Motor neuron (in vitro differentiated cells): ENCODE measurements around the gene PABPN1L. TPM values are rescaled to one million over a fixed set of nuclear protein-coding genes. Genes with fewer than 3 reads are reported as not detected.
A peak's percentile ranks its signal among the peaks of the same experiment; 100 is the strongest.

Experiments used
- ATAC-seq, 8 experiments: fragments of 200-7000 bp; cut with Tn5 transposase; replicated peaks in 6 of 8; 2 replicates each; pipeline ENCODE4 v1.8.0; 2021; ENCODE audit warnings: mild to moderate bottlenecking in 8 of 8, moderate library complexity in 8 of 8
- H3K27ac ChIP-seq, 2 donors: fragments of 250-450 bp; sonication (Bioruptor Pico); 2 replicates each; pipeline ENCODE4 v1.9.0; 2021; ENCODE audit warnings: antibody characterized with exemption in 2 of 2, mild to moderate bottlenecking in 2 of 2, moderate library complexity in 1 of 2
- H3K4me1 ChIP-seq, 2 donors: fragments of 250-450 bp; sonication (Bioruptor Pico); replicated peaks in 1 of 2; 2 replicates each; pipeline ENCODE4 v1.6.1; 2021; ENCODE audit warnings: antibody characterized with exemption in 2 of 2, mild to moderate bottlenecking in 2 of 2, moderate library complexity in 1 of 2
- H3K4me3 ChIP-seq, 5 donors: fragments of 250-450 bp; sonication (Bioruptor Pico); 2 replicates each; pipeline ENCODE4 v1.9.0; 2021; ENCODE audit warnings: antibody characterized with exemption in 5 of 5, mild to moderate bottlenecking in 5 of 5, moderate library complexity in 4 of 5
- WGBS, 10 experiments: fragments of 450-650 bp; shearing (Covaris generic); methylation state at CpG; one replicate each; pipeline ENCODE4 v1.0.0; 2022; 5-methylcytosine and 5-hydroxymethylcytosine counted together
- in situ Hi-C, 9 experiments: fragments of 400-800 bp; cut with MboI; loops; one replicate each; pipeline ENCODE4 v1.15.0; 2021; ENCODE audit warnings: low sequenced_read_pairs in 9 of 9, low pct_unique_long_range_greater_than_20kb in 2 of 9; ENCODE audit not compliant: unreplicated experiment in 9 of 9
- total RNA-seq, 8 experiments: library from RNA; unstranded; fragments of 300-600 nt; gene quantifications; 2 replicates each; pipeline versions ENCODE4 v1.2.3 to v1.2.4, GENCODE V29; 2022

PABPN1L gene
- total RNA-seq, 8 experiments from 2014 or later = 0.14 to 0.80 (median 0.48) TPM; not detected in 4

GRCh38 chr16:88908307-88908706 lies 41.8 kb upstream of the PABPN1L start:
- Histone ChIP-seq H3K4me1 (peaks cover under 1 to 19% of the 10 kb centered on the region in 2 donors), H3K4me3 (no peak overlapping the region), H3K27ac (no peak overlapping the region)
- in situ Hi-C loops = no loop called here
- ATAC-seq = no peak
- 49 to 100% (median 82%) methylated on average over 1 to 5 of the region's 17 CpGs; no CpG with 5 or more reads in 2 of the 10 experiments for WGBS, 10 experiments

- WGBS, 10 experiments = no CpG with 5 or more reads among the region's 4 CpGs
- H3K27ac ChIP-seq = no peak overlapping the region
- in situ Hi-C loops = no loop called here
- peaks cover 3 to 22% of the 10 kb centered on the region in 2 donors for H3K4me1 ChIP-seq
- H3K4me3 ChIP-seq = no peak overlapping the region
- no peak for ATAC-seq
Observed at GRCh38 chr16:88907768-88908167, 41.3 kb upstream of the PABPN1L start.

GRCh38 chr16:88906535-88907105 lies 40.2 kb upstream of the PABPN1L start:
- Histone ChIP-seq H3K4me3 (no peak overlapping the region), H3K4me1 (peaks cover 13 to 34% of the 10 kb centered on the region in 2 donors), H3K27ac (no peak overlapping the region)
- 75 to 100% (median 87%) methylated on average over 1 to 4 of the region's 22 CpGs; no CpG with 5 or more reads in 4 of the 10 experiments for WGBS, 10 experiments
- in situ Hi-C loops = no loop called here
- no peak for ATAC-seq

- Histone ChIP-seq H3K27ac (no peak overlapping the region), H3K4me1 (peaks cover 14 to 29% of the 10 kb centered on the region in 2 donors), H3K4me3 (no peak overlapping the region)
- 20 to 100% (median 62%) methylated on average over 1 to 5 of the region's 16 CpGs; no CpG with 5 or more reads in 6 of the 10 experiments for WGBS, 10 experiments
- in situ Hi-C loops = no loop called here
- no peak for ATAC-seq
Observed at GRCh38 chr16:88906020-88906419, 39.6 kb upstream of the PABPN1L start.

- WGBS, 10 experiments = 17% methylated on average over 1 of the region's 13 CpGs; no CpG with 5 or more reads in 9 of the 10 experiments
- in situ Hi-C loops = no loop called here
- Histone ChIP-seq H3K4me3 (no peak overlapping the region), H3K27ac (no peak overlapping the region), H3K4me1 (peaks cover 14 to 25% of the 10 kb centered on the region in 2 donors)
- ATAC-seq = peak in 4 of 8 experiments; percentile 12 to 68 (median 18)
Observed at GRCh38 chr16:88905563-88905962, 39.1 kb upstream of the PABPN1L start.

GRCh38 chr16:88904676-88905365 lies 38.4 kb upstream of the PABPN1L start:
- in situ Hi-C loops = no loop called here
- no peak overlapping the region for H3K27ac ChIP-seq
- 42 to 100% (median 96%) methylated on average over 1 to 8 of the region's 21 CpGs; no CpG with 5 or more reads in 6 of the 10 experiments for WGBS, 10 experiments
- no peak overlapping the region for H3K4me3 ChIP-seq
- peak in 1 of 8 experiments; percentile 1 for ATAC-seq
- peaks cover 14 to 25% of the 10 kb centered on the region in 2 donors for H3K4me1 ChIP-seq

GRCh38 chr16:88903267-88903666 lies 36.8 kb upstream of the PABPN1L start:
- peaks cover 14 to 25% of the 10 kb centered on the region in 2 donors for H3K4me1 ChIP-seq
- in situ Hi-C loops = no loop called here
- no peak overlapping the region for H3K27ac ChIP-seq
- WGBS, 10 experiments = 60% methylated on average over 1 of the region's 14 CpGs; no CpG with 5 or more reads in 9 of the 10 experiments
- ATAC-seq = peak in 5 of 8 experiments; percentile 46 to 69 (median 54)
- no peak overlapping the region for H3K4me3 ChIP-seq

GRCh38 chr16:88902744-88903143 lies 36.3 kb upstream of the PABPN1L start:
- Histone ChIP-seq H3K4me1 (peaks cover 14 to 25% of the 10 kb centered on the region in 2 donors), H3K4me3 (no peak overlapping the region), H3K27ac (no peak overlapping the region)
- in situ Hi-C loops = no loop called here
- ATAC-seq = no peak
- WGBS, 10 experiments = 74 to 93% (median 92%) methylated on average over 3 to 4 of the region's 16 CpGs; no CpG with 5 or more reads in 7 of the 10 experiments

- in situ Hi-C loops = no loop called here
- 60 to 95% (median 73%) methylated on average over 2 to 14 of the region's 26 CpGs; no CpG with 5 or more reads in 6 of the 10 experiments for WGBS, 10 experiments
- peak in 2 of 8 experiments; percentile 10 to 15 for ATAC-seq
- Histone ChIP-seq H3K4me3 (no peak overlapping the region), H3K27ac (peak overlapping the region in 1 of 2 donors; percentile 41), H3K4me1 (peaks cover 14 to 25% of the 10 kb centered on the region in 2 donors)
Observed at GRCh38 chr16:88901718-88902337, 35.4 kb upstream of the PABPN1L start.

GRCh38 chr16:88900662-88901052 lies 34.2 kb upstream of the PABPN1L start:
- ATAC-seq = no peak
- no peak overlapping the region for H3K27ac ChIP-seq
- in situ Hi-C loops = no loop called here
- H3K4me3 ChIP-seq = no peak overlapping the region
- peaks cover 14 to 19% of the 10 kb centered on the region in 2 donors for H3K4me1 ChIP-seq
- 90% methylated on average over 2 of the region's 12 CpGs; no CpG with 5 or more reads in 9 of the 10 experiments for WGBS, 10 experiments

- H3K27ac ChIP-seq = no peak overlapping the region
- H3K4me1 ChIP-seq = peaks cover 14 to 15% of the 10 kb centered on the region in 2 donors
- in situ Hi-C loops = no loop called here
- ATAC-seq = no peak
- no peak overlapping the region for H3K4me3 ChIP-seq
- WGBS, 10 experiments = 40 to 93% (median 73%) methylated on average over 1 to 12 of the region's 41 CpGs; no CpG with 5 or more reads in 3 of the 10 experiments
Observed at GRCh38 chr16:88899901-88900661, 33.6 kb upstream of the PABPN1L start.

- Histone ChIP-seq H3K4me3 (no peak overlapping the region), H3K27ac (no peak overlapping the region), H3K4me1 (peaks cover 11 to 12% of the 10 kb centered on the region in 2 donors)
- no peak for ATAC-seq
- 70 to 100% (median 81%) methylated on average over 2 to 9 of the region's 34 CpGs; no CpG with 5 or more reads in 4 of the 10 experiments for WGBS, 10 experiments
- in situ Hi-C loops = no loop called here
Observed at GRCh38 chr16:88897696-88898425, 31.4 kb upstream of the PABPN1L start.
